ENCODE results near the gene SERPINB8. TPM values are rescaled to one million over a fixed set of nuclear protein-coding genes. Genes with fewer than 3 reads are reported as not detected.
A peak's percentile ranks its signal among the peaks of the same experiment; 100 is the strongest.

SERPINB8 gene
- total RNA-seq, 4 donors from 2014 or later = 6.2 to 18.4 (median 11.1) TPM

GRCh38 chr18:63947051-63947790, 22.7 kb upstream of the SERPINB8 start:
- no peak for DNase-seq (ENCODE audit: extremely low spot score)
- Histone ChIP-seq H3K9me3 (peaks cover 0 to 2% (median 0%) of the 10 kb centered on the region in 4 donors), H3K36me3 (no peaks in the 10 kb centered on the region), H3K4me3 (no peak overlapping the region), H3K27ac (replicated peaks in 1 of 4) (no peak overlapping the region), H3K27me3 (peaks cover 0 to 54% (median 0%) of the 10 kb centered on the region in 4 donors), H3K4me1 (peaks cover 0 to 10% (median 9%) of the 10 kb centered on the region in 4 donors)
- intact Hi-C loops (cut with DNase I) = loop anchor here (10.0 kb wide), 1 partner anchor 48 kb away; no protein-coding TSS in a partner anchor
- no peak for TF ChIP-seq POLR2A (IDR thresholded peaks at IDR 0.05; ENCODE audit: low read depth)
- TF ChIP-seq POLR2AphosphoS5 (IDR thresholded peaks at IDR 0.05) = no peak
- no peak for TF ChIP-seq EP300 (IDR thresholded peaks at IDR 0.05)
- no peak for TF ChIP-seq CTCF (IDR thresholded peaks at IDR 0.05)
- 91% methylated on average over 3 of the region's 3 CpGs for WGBS

- intact Hi-C loops (cut with DNase I) = loop anchor here (10.0 kb wide), 1 partner anchor 46 kb away; no protein-coding TSS in a partner anchor
- Histone ChIP-seq H3K4me3 (peak within 1 kb of the TSS; percentile 32 to 52 (median 42)), H3K36me3 (no peaks in the 10 kb centered on the region), H3K9me3 (peaks cover 0 to 2% (median 0%) of the 10 kb centered on the region in 4 donors), H3K27ac (replicated peaks in 1 of 4) (no peak within 1 kb of the TSS), H3K4me1 (peaks cover 0 to 10% (median 9%) of the 10 kb centered on the region in 4 donors), H3K27me3 (peaks cover 0 to 47% (median 0%) of the 10 kb centered on the region in 4 donors)
- no peak for DNase-seq (ENCODE audit: extremely low spot score)
- 6% methylated on average over 23 of the region's 35 CpGs for WGBS
- TF ChIP-seq POLR2A (IDR thresholded peaks at IDR 0.05; ENCODE audit: low read depth) = no peak
- no peak for TF ChIP-seq EP300 (IDR thresholded peaks at IDR 0.05)
- TF ChIP-seq CTCF (IDR thresholded peaks at IDR 0.05) = peak in 1 of 3 experiments; percentile 41
- TF ChIP-seq POLR2AphosphoS5 (IDR thresholded peaks at IDR 0.05) = no peak
Observed at GRCh38 chr18:63949068-63949737, 20.7 kb upstream of the SERPINB8 start, which contains the start of gene HMSD. Gene HMSD (plus strand): TSS chr18:63949301. CDS start chr18:63953456, 4,155 bp downstream.

- H3K27me3 ChIP-seq = peaks cover 0 to 35% (median 3%) of the 10 kb centered on the region in 4 donors
- no peaks in the 10 kb centered on the region for H3K9me3 ChIP-seq
- 68% methylated on average over 4 of the region's 4 CpGs for WGBS
- TF ChIP-seq POLR2A (IDR thresholded peaks at IDR 0.05; ENCODE audit: low read depth) (no peak), POLR2AphosphoS5 (IDR thresholded peaks at IDR 0.05) (no peak), CTCF (IDR thresholded peaks at IDR 0.05) (no peak), EP300 (IDR thresholded peaks at IDR 0.05) (no peak)
- H3K4me3 ChIP-seq = no peak overlapping the region
- H3K4me1 ChIP-seq = peaks cover 0 to 10% (median 9%) of the 10 kb centered on the region in 4 donors
- no peaks in the 10 kb centered on the region for H3K36me3 ChIP-seq
- no peak for DNase-seq (ENCODE audit: extremely low spot score)
- no peak overlapping the region for H3K27ac ChIP-seq (replicated peaks in 1 of 4)
- intact Hi-C loops (cut with DNase I) = no loop called here
Observed at GRCh38 chr18:63951302-63951705, 18.6 kb upstream of the SERPINB8 start.

GRCh38 chr18:63953811-63954210, 16.1 kb upstream of the SERPINB8 start:
- WGBS = 42% methylated on average over 5 of the region's 5 CpGs
- intact Hi-C loops (cut with DNase I) = no loop called here
- Histone ChIP-seq H3K27me3 (peaks cover 0 to 21% (median 3%) of the 10 kb centered on the region in 4 donors), H3K36me3 (no peaks in the 10 kb centered on the region), H3K27ac (replicated peaks in 1 of 4) (no peak overlapping the region), H3K4me1 (peaks cover 0 to 9% (median 8%) of the 10 kb centered on the region in 4 donors), H3K9me3 (no peaks in the 10 kb centered on the region), H3K4me3 (no peak overlapping the region)
- no peak for DNase-seq (ENCODE audit: extremely low spot score)
- TF ChIP-seq CTCF (IDR thresholded peaks at IDR 0.05) = no peak
- TF ChIP-seq EP300 (IDR thresholded peaks at IDR 0.05) = no peak
- no peak for TF ChIP-seq POLR2A (IDR thresholded peaks at IDR 0.05; ENCODE audit: low read depth)
- TF ChIP-seq POLR2AphosphoS5 (IDR thresholded peaks at IDR 0.05) = no peak
